Left renal cortex interstitium (tissue), 4 donors: ENCODE measurements around the gene P3H2. TPM values are rescaled to one million over a fixed set of nuclear protein-coding genes. Genes with fewer than 3 reads are reported as not detected.

Experiments
- DNase-seq, 4 donors: peaks; one replicate each; pipeline ENCODE4 v3.0.0-alpha.2; 2013; ENCODE audit warnings: low read depth in 4 of 4, low spot score in 2 of 4, missing footprints in 1 of 4
- polyA plus RNA-seq, 4 donors: library from polyadenylated mRNA; unstranded; fragments of 120-200 nt; gene quantifications; one replicate each; pipeline ENCODE4 v1.2.1, GENCODE V29; 2013; ENCODE audit not compliant: insufficient read length in 4 of 4

The P3H2 gene
- polyA plus RNA-seq, 4 donors = 82.6 to 101 (median 93.8) TPM

DNA sequence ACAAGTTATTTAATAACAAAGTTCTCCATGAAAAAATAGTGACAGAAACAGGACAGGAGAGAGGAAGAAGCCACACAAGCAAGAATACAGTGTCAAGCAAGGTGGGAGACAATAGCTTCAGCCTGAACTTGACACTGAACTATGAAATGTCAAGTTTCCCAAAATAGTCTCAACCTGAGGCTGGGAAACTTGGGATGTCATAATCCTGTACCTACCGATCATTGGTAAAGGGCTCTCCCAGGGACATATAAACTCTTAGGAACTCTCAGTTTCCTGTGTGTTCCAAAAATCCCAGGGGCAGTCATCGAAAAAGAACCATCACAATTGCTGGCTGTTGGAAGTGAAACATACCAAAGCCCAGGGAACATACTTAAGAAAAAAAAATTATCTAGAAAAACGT, 211.6 kb downstream of the P3H2 start:
- DNase-seq = no peak

DNA sequence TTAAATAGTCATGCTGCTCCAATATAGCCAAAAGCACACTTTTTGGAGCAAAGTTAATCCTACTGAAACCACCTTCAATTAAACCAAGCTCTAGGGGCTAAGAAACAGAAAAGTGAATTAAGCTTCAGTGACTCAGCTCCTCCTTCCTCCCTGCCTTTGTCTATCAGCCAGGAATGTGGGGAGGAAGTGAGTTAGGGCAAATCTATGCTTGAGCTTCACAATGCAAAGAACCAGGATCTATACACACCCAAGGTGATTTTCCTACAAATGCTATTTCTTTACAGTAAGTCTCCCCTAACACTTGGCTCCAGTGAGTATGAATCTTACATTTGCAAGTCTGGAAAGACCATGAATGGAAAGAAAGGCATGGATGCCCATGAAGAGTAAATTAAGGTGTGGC, 212.1 kb downstream of the P3H2 start:
- no peak for DNase-seq

DNA sequence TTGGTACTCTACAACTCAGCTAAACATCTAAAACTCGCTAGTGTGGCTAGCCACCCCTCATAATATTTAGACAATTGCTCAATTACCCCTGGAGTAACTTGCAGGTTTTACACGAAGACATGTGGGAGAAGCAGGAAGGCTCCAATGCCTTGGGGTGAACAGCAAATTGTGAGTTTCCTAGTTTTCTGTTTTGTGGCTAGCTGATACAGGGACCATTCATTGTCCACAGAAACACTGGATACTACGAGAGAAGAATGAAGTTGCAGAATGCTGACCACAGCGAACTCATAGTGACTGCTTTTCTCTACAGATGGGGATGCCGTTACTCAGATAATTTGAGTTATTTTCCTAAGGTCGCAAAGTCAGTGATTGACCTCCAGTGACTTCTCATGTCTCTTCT, 212.9 kb downstream of the P3H2 start:
- no peak for DNase-seq

Other genes starting within 250 kb of the P3H2 start
- gene CLDN1, start 201.5 kb upstream of the P3H2 start, polyA plus RNA-seq = 10 to 100 TPM; 58.9 to 73.4 (median 63.5) TPM